Gastroesophageal sphincter (tissue), 4 donors: ENCODE results near the gene TIGD2. TPM values are rescaled to one million over a fixed set of nuclear protein-coding genes. Genes with fewer than 3 reads are reported as not detected.

ENCODE experiments used
- ATAC-seq: fragments of 150-250 bp; one replicate; pipeline ENCODE4 v1.9.1; 2016; ENCODE audit warnings: mild to moderate bottlenecking, moderate library complexity
- H3K27ac ChIP-seq, 4 donors: fragments of 200-600 bp; sonication (generic) in 3 of 4; 1 replicate in 3 of 4; 2 replicates in 1 of 4; pipeline ENCODE4 v1.5.1; 2016 to 2019
- H3K27me3 ChIP-seq: fragments of 200-600 bp; sonication (generic); one replicate; pipeline ENCODE4 v1.5.1; 2019
- H3K36me3 ChIP-seq, 2 donors: fragments of 200-600 bp; sonication (generic); one replicate each; pipeline ENCODE4 v1.5.1; 2019; ENCODE audit warnings: control low read depth in 1 of 2
- H3K4me1 ChIP-seq, 3 donors: fragments of 200-600 bp; sonication (generic); 1 replicate in 2 of 3; 2 replicates in 1 of 3; pipeline ENCODE4 v1.5.1; 2016 to 2019; ENCODE audit warnings: control low read depth in 2 of 3
- H3K4me3 ChIP-seq, 2 donors: fragments of 200-600 bp; sonication (generic); one replicate each; pipeline ENCODE4 v1.5.1; 2019; ENCODE audit warnings: mild to moderate bottlenecking in 1 of 2, moderate library complexity in 1 of 2
- H3K9me3 ChIP-seq, 3 donors: fragments of 200-600 bp; sonication (generic); one replicate each; pipeline ENCODE4 v1.5.1; 2017 to 2019; ENCODE audit warnings: control low read depth in 2 of 3
- CTCF ChIP-seq, 4 experiments: fragments of 200-600 bp in 2 of 4; fragments of 450-650 bp in 2 of 4; sonication (generic) in 1 of 4; IDR thresholded peaks; one replicate each; pipeline ENCODE4 v1.5.1; 2017 to 2019; ENCODE audit warnings: antibody characterized with exemption in 4 of 4, mild to moderate bottlenecking in 2 of 4, moderate library complexity in 2 of 4
- EP300 ChIP-seq: sonication (generic); formaldehyde crosslinking; IDR thresholded peaks from one replicate; pipeline ENCODE4 v1.6.1; 2017; ENCODE audit warnings: antibody characterized with exemption, mild to moderate bottlenecking
- POLR2A ChIP-seq, 2 donors: fragments of 450-650 bp; IDR thresholded peaks; one replicate each; pipeline ENCODE4 v1.6.1; 2017; ENCODE audit warnings: antibody characterized with exemption in 2 of 2, mild to moderate bottlenecking in 2 of 2, moderate library complexity in 1 of 2
- POLR2AphosphoS5 ChIP-seq: sonication (generic); formaldehyde crosslinking; IDR thresholded peaks from one replicate; pipeline ENCODE4 v1.6.1; 2017; ENCODE audit warnings: antibody characterized with exemption
- WGBS, 2 donors: methylation state at CpG; one replicate each; pipeline ENCODE4 v1.1.5; 2018; ENCODE audit warnings: low coverage in 1 of 2; 5-methylcytosine and 5-hydroxymethylcytosine counted together
- total RNA-seq, 4 donors: library from RNA; depleted of rRNA; stranded (reverse); fragments of >200 nt; gene quantifications; one replicate each; pipeline ENCODE4 v1.1.0, GENCODE V29; 2016

TIGD2 gene
- total RNA-seq, 4 donors from 2014 or later, result 1.2 to 4.5 (median 2.9) TPM

- H3K27ac ChIP-seq, result no peak overlapping the region
- no peak for ATAC-seq
- peaks cover 0 to 21% (median 3%) of the 10 kb centered on the region in 3 donors for H3K4me1 ChIP-seq
- 22 to 37% methylated on average over 10 of the region's 10 CpGs for WGBS, 2 donors
- H3K27me3 ChIP-seq, result no peaks in the 10 kb centered on the region
- no peaks in the 10 kb centered on the region for H3K9me3 ChIP-seq
- H3K36me3 ChIP-seq, result no peaks in the 10 kb centered on the region
- TF ChIP-seq EP300 (no peak), POLR2A (IDR thresholded peaks at IDR 0.05) (no peak), CTCF (IDR thresholded peaks at IDR 0.05) (no peak), POLR2AphosphoS5 (no peak)
- peak overlapping the region in 1 of 2 donors; percentile 82 for H3K4me3 ChIP-seq
These were observed 1.3 kb upstream of the TIGD2 start for GRCh38 chr4:89109841-89110540.

GRCh38 chr4:89110541-89110985, 770 bp upstream of the TIGD2 start:
- WGBS, 2 donors, result 2 to 4% methylated on average over 4 to 7 of the region's 30 CpGs
- H3K4me1 ChIP-seq, result peaks cover 0 to 21% (median 3%) of the 10 kb centered on the region in 3 donors
- H3K27ac ChIP-seq, result peak overlapping the region in 3 of 4 donors; percentile 80 to 87 (median 85)
- TF ChIP-seq EP300 (no peak), POLR2AphosphoS5 (no peak), CTCF (IDR thresholded peaks at IDR 0.05) (no peak)
- H3K4me3 ChIP-seq, result peak overlapping the region; percentile 82 to 96
- no peaks in the 10 kb centered on the region for H3K36me3 ChIP-seq
- H3K9me3 ChIP-seq, result no peaks in the 10 kb centered on the region
- ATAC-seq, result no peak
- H3K27me3 ChIP-seq, result no peaks in the 10 kb centered on the region

- peak overlapping the region; percentile 82 to 96 for H3K4me3 ChIP-seq
- H3K27me3 ChIP-seq, result no peaks in the 10 kb centered on the region
- ATAC-seq, result no peak
- no peaks in the 10 kb centered on the region for H3K9me3 ChIP-seq
- H3K27ac ChIP-seq, result peak overlapping the region; percentile 62 to 87 (median 82)
- no peaks in the 10 kb centered on the region for H3K36me3 ChIP-seq
- 19 to 21% methylated on average over 11 to 13 of the region's 15 CpGs for WGBS, 2 donors
- H3K4me1 ChIP-seq, result peaks cover 0 to 21% (median 3%) of the 10 kb centered on the region in 3 donors
- TF ChIP-seq CTCF (IDR thresholded peaks at IDR 0.05) (no peak), POLR2A (IDR thresholded peaks at IDR 0.05) (no peak), EP300 (no peak), POLR2AphosphoS5 (no peak)
These were observed 665 bp downstream of the TIGD2 start for GRCh38 chr4:89111833-89112563.

- Histone ChIP-seq H3K9me3 (no peaks in the 10 kb centered on the region), H3K4me1 (peaks cover 0 to 21% (median 3%) of the 10 kb centered on the region in 3 donors), H3K36me3 (no peaks in the 10 kb centered on the region), H3K27me3 (no peaks in the 10 kb centered on the region), H3K27ac (no peak overlapping the region), H3K4me3 (no peak overlapping the region)
- TF ChIP-seq EP300 (no peak), POLR2A (IDR thresholded peaks at IDR 0.05) (no peak), POLR2AphosphoS5 (no peak), CTCF (IDR thresholded peaks at IDR 0.05) (no peak)
- 83 to 94% methylated on average over 1 to 2 of the region's 2 CpGs for WGBS, 2 donors
- ATAC-seq, result no peak
These were observed 2.1 kb downstream of the TIGD2 start for GRCh38 chr4:89113415-89113814.
